Brain microvascular endothelial cell (primary cell): Measurements from ENCODE around the gene TMEM123.

Experiments
- DNase-seq: peaks from one replicate; pipeline ENCODE4 v3.0.0-alpha.2; 2020
- H3K27ac ChIP-seq: fragments of 250-450 bp; sonication (Bioruptor Pico); 2 replicates; pipeline ENCODE4 v1.5.1; 2020; ENCODE audit warnings: mild to moderate bottlenecking, moderate library complexity
- H3K27me3 ChIP-seq: fragments of 250-450 bp; sonication (Bioruptor Pico); replicated peaks from 2 replicates; pipeline ENCODE4 v1.5.1; 2020; ENCODE audit warnings: mild to moderate bottlenecking
- H3K36me3 ChIP-seq: fragments of 250-450 bp; sonication (Bioruptor Pico); replicated peaks from 2 replicates; pipeline ENCODE4 v1.5.1; 2020; ENCODE audit warnings: mild to moderate bottlenecking
- H3K4me3 ChIP-seq: 2 replicates; pipeline ENCODE4 v1.5.1; 2011; ENCODE audit warnings: low read depth, mild to moderate bottlenecking, control low read depth, low read length, moderate library complexity
- in situ Hi-C: cut with HindIII; loops from 2 replicates; pipeline ENCODE4 v1.10.0; 2017; ENCODE audit warnings: low sequenced_read_pairs, low pct_ligation_motif_present
- TF ChIP-seq, protein P1 (sequence below): IDR thresholded peaks from 2 replicates; pipeline ENCODE4 v1.5.1; 2011; ENCODE audit warnings: low read depth, mild to moderate bottlenecking, moderate library complexity, low read length, control low read depth, inconsistent platforms; ENCODE audit errors: missing control alignments

TMEM123 gene

DNA sequence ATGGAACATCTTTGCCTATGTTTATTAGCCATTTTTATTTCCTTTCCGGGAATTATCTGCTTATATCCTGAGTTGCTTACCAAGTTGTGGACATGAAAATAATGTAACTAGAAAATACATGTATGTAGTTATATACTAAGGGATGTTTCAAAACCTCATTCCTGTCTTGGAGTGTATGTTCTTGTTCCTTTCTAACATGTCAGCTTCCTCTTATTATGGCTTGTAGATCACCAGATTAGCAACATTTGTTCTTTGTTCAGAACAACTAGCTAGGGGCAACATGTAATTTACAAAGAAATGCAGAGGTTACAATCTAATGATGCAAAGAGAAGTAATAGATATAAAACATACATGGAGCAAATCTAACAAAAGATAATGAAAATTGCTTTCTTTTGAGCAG, 13.1 kb upstream of the TMEM123 start:
- TF ChIP-seq, protein P1, sequence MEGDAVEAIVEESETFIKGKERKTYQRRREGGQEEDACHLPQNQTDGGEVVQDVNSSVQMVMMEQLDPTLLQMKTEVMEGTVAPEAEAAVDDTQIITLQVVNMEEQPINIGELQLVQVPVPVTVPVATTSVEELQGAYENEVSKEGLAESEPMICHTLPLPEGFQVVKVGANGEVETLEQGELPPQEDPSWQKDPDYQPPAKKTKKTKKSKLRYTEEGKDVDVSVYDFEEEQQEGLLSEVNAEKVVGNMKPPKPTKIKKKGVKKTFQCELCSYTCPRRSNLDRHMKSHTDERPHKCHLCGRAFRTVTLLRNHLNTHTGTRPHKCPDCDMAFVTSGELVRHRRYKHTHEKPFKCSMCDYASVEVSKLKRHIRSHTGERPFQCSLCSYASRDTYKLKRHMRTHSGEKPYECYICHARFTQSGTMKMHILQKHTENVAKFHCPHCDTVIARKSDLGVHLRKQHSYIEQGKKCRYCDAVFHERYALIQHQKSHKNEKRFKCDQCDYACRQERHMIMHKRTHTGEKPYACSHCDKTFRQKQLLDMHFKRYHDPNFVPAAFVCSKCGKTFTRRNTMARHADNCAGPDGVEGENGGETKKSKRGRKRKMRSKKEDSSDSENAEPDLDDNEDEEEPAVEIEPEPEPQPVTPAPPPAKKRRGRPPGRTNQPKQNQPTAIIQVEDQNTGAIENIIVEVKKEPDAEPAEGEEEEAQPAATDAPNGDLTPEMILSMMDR = no peak
- in situ Hi-C loops = no loop called here

GRCh38 chr11:102464859-102465500, 12.4 kb upstream of the TMEM123 start:
- TF ChIP-seq, protein P1 = no peak
- H3K27me3 ChIP-seq = no peaks in the 10 kb centered on the region
- H3K36me3 ChIP-seq = no peaks in the 10 kb centered on the region
- H3K4me3 ChIP-seq = no peak overlapping the region
- no peak for DNase-seq
- in situ Hi-C loops = no loop called here
- H3K27ac ChIP-seq = no peak overlapping the region

More for the DNA sequence above, 13.1 kb upstream of the TMEM123 start:
- Histone ChIP-seq H3K4me3 (no peak overlapping the region), H3K36me3 (no peaks in the 10 kb centered on the region), H3K27ac (no peak overlapping the region), H3K27me3 (no peaks in the 10 kb centered on the region)
- no peak for DNase-seq

GRCh38 chr11:102464037-102464436, 11.5 kb upstream of the TMEM123 start:
- in situ Hi-C loops = no loop called here
- no peak for DNase-seq
- TF ChIP-seq, protein P1 = no peak

DNA sequence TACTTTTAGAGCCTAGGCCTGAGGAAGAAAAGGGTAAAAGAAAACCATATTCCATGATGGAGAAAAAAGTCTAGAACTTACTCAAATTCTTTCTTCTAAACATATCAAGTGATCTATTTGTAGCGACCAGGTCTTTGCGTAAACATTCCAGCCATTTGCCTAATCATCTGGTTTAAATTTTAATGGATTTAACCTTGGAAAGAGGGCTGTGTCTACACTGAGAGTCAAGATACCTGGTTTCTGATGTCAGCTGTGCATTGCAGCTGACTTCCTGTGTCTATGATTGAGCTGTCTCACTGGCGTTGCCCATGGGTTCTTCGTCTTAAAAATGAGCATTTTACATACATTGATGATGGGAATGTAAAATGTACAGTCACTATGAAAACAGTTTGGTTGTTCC, 10.0 kb upstream of the TMEM123 start:
- Histone ChIP-seq H3K27ac (no peak overlapping the region), H3K4me3 (no peak overlapping the region), H3K36me3 (no peaks in the 10 kb centered on the region), H3K27me3 (no peaks in the 10 kb centered on the region)
- no peak for DNase-seq
- in situ Hi-C loops = no loop called here
- TF ChIP-seq, protein P1 = no peak

More at GRCh38 chr11:102464037-102464436, 11.5 kb upstream of the TMEM123 start:
- no peaks in the 10 kb centered on the region for H3K27me3 ChIP-seq
- no peak overlapping the region for H3K27ac ChIP-seq
- H3K36me3 ChIP-seq = no peaks in the 10 kb centered on the region
- H3K4me3 ChIP-seq = no peak overlapping the region

DNA sequence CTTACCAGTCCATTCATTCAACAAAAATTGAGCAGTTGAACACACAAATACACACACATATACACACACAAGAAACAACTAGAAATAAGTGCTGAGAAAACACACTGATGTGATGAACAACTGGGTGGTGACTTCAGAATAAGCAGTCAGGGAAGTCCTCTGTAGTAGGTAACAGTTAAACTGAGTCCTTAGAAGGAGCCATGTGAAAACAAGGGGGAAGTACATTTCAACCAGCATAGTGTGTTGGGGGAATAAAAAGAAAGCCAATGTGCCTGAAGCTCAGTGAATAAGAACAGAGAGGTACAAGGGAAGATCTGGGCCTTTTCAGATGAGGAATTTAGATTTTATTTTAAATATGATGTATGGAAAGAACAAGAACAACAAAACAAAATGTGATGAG, 6.8 kb upstream of the TMEM123 start:
- TF ChIP-seq, protein P1 = no peak
- Histone ChIP-seq H3K27ac (no peak overlapping the region), H3K36me3 (no peaks in the 10 kb centered on the region), H3K4me3 (no peak overlapping the region), H3K27me3 (no peaks in the 10 kb centered on the region)
- no peak for DNase-seq
- in situ Hi-C loops = no loop called here

GRCh38 chr11:102458548-102458947, 6.0 kb upstream of the TMEM123 start:
- no peaks in the 10 kb centered on the region for H3K27me3 ChIP-seq
- TF ChIP-seq, protein P1 = no peak
- no peak for DNase-seq
- no peak overlapping the region for H3K27ac ChIP-seq
- no peak overlapping the region for H3K4me3 ChIP-seq
- in situ Hi-C loops = no loop called here
- H3K36me3 ChIP-seq = no peaks in the 10 kb centered on the region
